ENCODE data around the gene FBXO41.

The FBXO41 gene

GRCh38 chr2:73210019-73210418 is 74.3 kb downstream of the FBXO41 start:
- no peak for DNase-seq

- DNase-seq = peak; percentile 41
These were observed 76.0 kb downstream of the FBXO41 start for GRCh38 chr2:73208258-73208657.

GRCh38 chr2:73205611-73206010 is 78.7 kb downstream of the FBXO41 start:
- no peak for DNase-seq

All from RPMI8226 (cell line).